ENCODE measurements around the gene SIGLEC12.
"Not testable (repeated sequence)": the region's sequence is repeated elsewhere in the genome, so short reads cannot be mapped to it uniquely, and the experiment has no call there.

The SIGLEC12 gene

GRCh38 chr19:51457351-51458013 is 44.1 kb downstream of the SIGLEC12 start:
- DNase-seq: no peak

- no peak for DNase-seq
Observed at GRCh38 chr19:51456541-51457290, 44.9 kb downstream of the SIGLEC12 start.

- no peak for DNase-seq
Observed at GRCh38 chr19:51450730-51451307, 50.8 kb downstream of the SIGLEC12 start.

GRCh38 chr19:51448411-51449016 is 53.1 kb downstream of the SIGLEC12 start:
- DNase-seq: no peak

GRCh38 chr19:51448011-51448410 is 53.6 kb downstream of the SIGLEC12 start:
- no peak for DNase-seq

GRCh38 chr19:51447510-51447909 is 54.1 kb downstream of the SIGLEC12 start:
- DNase-seq: not testable (repeated sequence)

- DNase-seq: no peak
Observed at GRCh38 chr19:51441410-51442390, 59.9 kb downstream of the SIGLEC12 start.

All from NCI-H1436 treated with DMSO at 0.1 percent for 48 hours (cell line).